A549 (cell line): ENCODE data around the gene C2CD5. TPM values are rescaled to one million over a fixed set of nuclear protein-coding genes. Genes with fewer than 3 reads are reported as not detected.

Experiments used
- ATAC-seq, 2 experiments: fragments of 200-7000 bp in 1 of 2; fragments of >200 bp in 1 of 2; cut with Nextera tagmentation in 1 of 2; cut with Tn5 transposase in 1 of 2; 3 replicates each; pipeline versions ENCODE4 v1.8.0 to v1.9.1; 2018 to 2020; ENCODE audit warnings: mild to moderate bottlenecking in 1 of 2, moderate library complexity in 1 of 2
- CTCF ChIA-PET: fragments of 300-600 bp; sonication (Branson Sonifier 250); formaldehyde crosslinking; extraction: SDS; loops from one replicate; lab custom pipeline; 2021; ENCODE audit warnings: antibody characterized with exemption, inconsistent platforms; lab: Yijun Ruan, JAX
- POLR2A ChIA-PET: fragments of 350-600 bp; formaldehyde crosslinking; extraction: SDS; loops from one replicate; lab custom pipeline; 2021; ENCODE audit warnings: antibody characterized with exemption, inconsistent platforms; lab: Yijun Ruan, JAX
- DNase-seq, 2 experiments: peaks; one replicate each; pipeline versions ENCODE4 v3.0.0 to v3.0.0-alpha.2; 2011 to 2016; ENCODE audit warnings: low read depth in 1 of 2, low spot score in 1 of 2
- FAIRE-seq: peaks from 2 replicates; lab custom pipeline; 2011; peaks lifted over from hg19 to GRCh38; lab: Jason Lieb, UNC
- H3K27ac ChIP-seq, 2 experiments: fragments of >200 bp; sonication (Bioruptor Twin); formaldehyde crosslinking; 3 replicates each; pipeline ENCODE4 v1.5.1; 2016 to 2017
- H3K4me1 ChIP-seq: fragments of >200 bp; sonication (Bioruptor Twin); formaldehyde crosslinking; 3 replicates; pipeline ENCODE4 v1.6.1; 2016
- H3K4me2 ChIP-seq: fragments of >200 bp; sonication (Bioruptor Twin); formaldehyde crosslinking; 3 replicates; pipeline ENCODE4 v1.6.1; 2016
- H3K4me3 ChIP-seq: fragments of >200 bp; sonication (Bioruptor Twin); formaldehyde crosslinking; 3 replicates; pipeline ENCODE4 v1.5.1; 2016
- H3K9me3 ChIP-seq: fragments of >200 bp; sonication (Bioruptor Twin); formaldehyde crosslinking; 3 replicates; pipeline ENCODE4 v1.6.1; 2016
- BCL3 ChIP-seq: fragments of >200 bp; sonication (Bioruptor Twin); formaldehyde crosslinking; IDR thresholded peaks from 3 replicates; pipeline ENCODE4 v1.6.1; 2016
- CBX8 ChIP-seq: fragments of 200-600 bp; sonication (generic); IDR thresholded peaks from 2 replicates; pipeline ENCODE4 v1.6.1; 2016
- CEBPB ChIP-seq, 2 experiments: fragments of >200 bp in 1 of 2; sonication (Bioruptor Twin) in 1 of 2; formaldehyde crosslinking in 1 of 2; IDR thresholded peaks; 2 replicates each; pipeline ENCODE4 v1.6.1; 2012 to 2016
- E2F6 ChIP-seq: IDR thresholded peaks from 2 replicates; pipeline ENCODE4 v1.6.1; 2012; ENCODE audit warnings: low read depth, borderline replicate concordance
- EHMT2 ChIP-seq: fragments of 200-600 bp; sonication (generic); IDR thresholded peaks from 2 replicates; pipeline ENCODE4 v1.6.1; 2016; ENCODE audit warnings: antibody characterized with exemption, low read depth, mild to moderate bottlenecking, moderate library complexity
- ESRRA ChIP-seq: fragments of 150-350 bp; IDR thresholded peaks from 2 replicates; pipeline ENCODE4 v1.6.1; 2014; ENCODE audit warnings: mild to moderate bottlenecking, low read length, borderline replicate concordance
- FOSB ChIP-seq: fragments of 250-450 bp; sonication (Bioruptor Pico); IDR thresholded peaks from 2 replicates; pipeline ENCODE4 v1.5.0; 2020; ENCODE audit warnings: mild to moderate bottlenecking, moderate library complexity
- HDAC2 ChIP-seq: fragments of 200-600 bp; sonication (generic); IDR thresholded peaks from 2 replicates; pipeline ENCODE4 v1.6.1; 2016
- HOXA7 ChIP-seq: fragments of 250-450 bp; sonication (Bioruptor Pico); IDR thresholded peaks from 2 replicates; pipeline ENCODE4 v1.5.0; 2020; ENCODE audit warnings: mild to moderate bottlenecking, moderate library complexity
- HOXB13 ChIP-seq: fragments of 250-450 bp; sonication (Bioruptor Pico); IDR thresholded peaks from 2 replicates; pipeline ENCODE4 v1.5.0; 2020; ENCODE audit warnings: low read depth, mild to moderate bottlenecking, moderate library complexity
- KDM1A ChIP-seq: fragments of 200-600 bp; sonication (generic); IDR thresholded peaks from 2 replicates; pipeline ENCODE4 v1.6.1; 2016; ENCODE audit warnings: low read depth, mild to moderate bottlenecking
- MAFK ChIP-seq: fragments of 450-650 bp; IDR thresholded peaks from 2 replicates; pipeline ENCODE4 v1.6.1; 2014; ENCODE audit not compliant: partially characterized antibody
- MAX ChIP-seq: IDR thresholded peaks from 2 replicates; pipeline ENCODE4 v1.6.1; 2012
- MAZ ChIP-seq: fragments of 150-350 bp; IDR thresholded peaks from 2 replicates; pipeline ENCODE4 v1.6.1; 2014; ENCODE audit warnings: antibody characterized with exemption, low read depth, low read length, borderline replicate concordance
- MYC ChIP-seq: IDR thresholded peaks from 2 replicates; pipeline ENCODE4 v1.6.1; 2012; ENCODE audit warnings: mild to moderate bottlenecking, inconsistent platforms, low read length, improper control_type of control experiment, borderline replicate concordance
- NFE2L2 ChIP-seq: fragments of 150-350 bp; conservative IDR thresholded peaks from 2 replicates; pipeline ENCODE4 v1.6.1; 2014; ENCODE audit warnings: low read length
- NPAS2 ChIP-seq: fragments of 250-450 bp; sonication (Bioruptor Pico); IDR thresholded peaks from 2 replicates; pipeline ENCODE4 v1.8.0; 2022; ENCODE audit warnings: mild to moderate bottlenecking, moderate library complexity, borderline replicate concordance
- POLR2A ChIP-seq: IDR thresholded peaks from 2 replicates; pipeline ENCODE4 v1.6.1; 2012; ENCODE audit warnings: mild to moderate bottlenecking, low read length
- RARB ChIP-seq: fragments of 250-450 bp; sonication (Bioruptor Pico); IDR thresholded peaks from 2 replicates; pipeline ENCODE4 v1.8.0; 2021; ENCODE audit warnings: mild to moderate bottlenecking, moderate library complexity
- RNF2 ChIP-seq: fragments of 200-600 bp; sonication (generic); IDR thresholded peaks from 2 replicates; pipeline ENCODE4 v1.6.1; 2016; ENCODE audit warnings: low read depth, mild to moderate bottlenecking, antibody characterized with exemption, moderate library complexity, borderline replicate concordance
- SMC3 ChIP-seq: fragments of >200 bp; sonication (Bioruptor Twin); formaldehyde crosslinking; IDR thresholded peaks from 3 replicates; pipeline ENCODE4 v1.6.1; 2018; ENCODE audit warnings: inconsistent platforms
- USF2 ChIP-seq: fragments of 450-650 bp; IDR thresholded peaks from 2 replicates; pipeline ENCODE4 v1.6.1; 2014; ENCODE audit warnings: antibody characterized with exemption
- ZFP36 ChIP-seq: fragments of 450-650 bp; IDR thresholded peaks from 2 replicates; pipeline ENCODE4 v1.6.1; 2014; ENCODE audit warnings: borderline replicate concordance; ENCODE audit not compliant: partially characterized antibody
- ZSCAN20 ChIP-seq: fragments of 250-450 bp; sonication (Bioruptor Pico); IDR thresholded peaks from 2 replicates; pipeline ENCODE4 v1.8.0; 2022; ENCODE audit warnings: mild to moderate bottlenecking, moderate library complexity
- WGBS: methylation state at CpG from one replicate; pipeline ENCODE4 v1.1.6; 2017; ENCODE audit errors: missing lambda C conversion rate; 5-methylcytosine and 5-hydroxymethylcytosine counted together
- polyA plus RNA-seq, 4 experiments: library from polyadenylated mRNA; depleted of rRNA in 3 of 4; stranded (reverse); fragments of >200 nt; fragmentation: RNase III in 1 of 4; extraction: RNeasy Plus Mini Kit Qiagen cat#74134 plus additional on column Dnase treatment in 1 of 4; gene quantifications; 2 replicates in 3 of 4; 3 replicates in 1 of 4; pipeline ENCODE4 v1.2.3, GENCODE V29; 2011 to 2017
- TF ChIP-seq, protein P1 (sequence below): fragments of 150-350 bp; IDR thresholded peaks from 2 replicates; pipeline ENCODE4 v1.6.1; 2014; ENCODE audit warnings: low read depth, mild to moderate bottlenecking, low read length
- TF ChIP-seq, protein P2 (sequence below): fragments of >200 bp; sonication (Bioruptor Twin); formaldehyde crosslinking; IDR thresholded peaks from 2 replicates; pipeline ENCODE4 v1.6.1; 2016
- TF ChIP-seq, protein P3 (sequence below): fragments of 250-450 bp; sonication (Bioruptor Pico); IDR thresholded peaks from 2 replicates; pipeline ENCODE4 v1.5.0; 2020; ENCODE audit warnings: low read depth, mild to moderate bottlenecking, moderate library complexity

Gene C2CD5
- polyA plus RNA-seq, 2 of the 4 experiments (the other 2 are of a cell fraction): 14.1 to 39.7 TPM

- 78% methylated on average over 4 of the region's 4 CpGs for WGBS
- H3K27ac ChIP-seq: no peak overlapping the region
- ATAC-seq (no peak), DNase-seq (no peak), FAIRE-seq (no peak)
- ChIA-PET CTCF (interaction anchor here (2.4 kb wide), 1 partner anchor 92 kb away, joined by 7 read pairs; no protein-coding TSS in a partner anchor), POLR2A (no interaction called here)
- no peaks in the 10 kb centered on the region for H3K9me3 ChIP-seq
- peaks cover 16% of the 10 kb centered on the region for H3K4me1 ChIP-seq
- H3K4me3 ChIP-seq: no peak overlapping the region
- H3K4me2 ChIP-seq: no peak overlapping the region
- TF ChIP-seq MAZ (no peak), RNF2 (no peak), SMC3 (no peak), FOSB (CRISPR knock-in tag) (no peak), HDAC2 (no peak), MAX (no peak), KDM1A (no peak), RARB (CRISPR knock-in tag) (no peak), USF2 (no peak), EHMT2 (no peak), MYC (no peak), HOXB13 (CRISPR knock-in tag) (no peak), ZSCAN20 (CRISPR knock-in tag) (no peak)
- TF ChIP-seq, protein P1, sequence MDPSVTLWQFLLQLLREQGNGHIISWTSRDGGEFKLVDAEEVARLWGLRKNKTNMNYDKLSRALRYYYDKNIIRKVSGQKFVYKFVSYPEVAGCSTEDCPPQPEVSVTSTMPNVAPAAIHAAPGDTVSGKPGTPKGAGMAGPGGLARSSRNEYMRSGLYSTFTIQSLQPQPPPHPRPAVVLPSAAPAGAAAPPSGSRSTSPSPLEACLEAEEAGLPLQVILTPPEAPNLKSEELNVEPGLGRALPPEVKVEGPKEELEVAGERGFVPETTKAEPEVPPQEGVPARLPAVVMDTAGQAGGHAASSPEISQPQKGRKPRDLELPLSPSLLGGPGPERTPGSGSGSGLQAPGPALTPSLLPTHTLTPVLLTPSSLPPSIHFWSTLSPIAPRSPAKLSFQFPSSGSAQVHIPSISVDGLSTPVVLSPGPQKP: no peak
- TF ChIP-seq, protein P2, sequence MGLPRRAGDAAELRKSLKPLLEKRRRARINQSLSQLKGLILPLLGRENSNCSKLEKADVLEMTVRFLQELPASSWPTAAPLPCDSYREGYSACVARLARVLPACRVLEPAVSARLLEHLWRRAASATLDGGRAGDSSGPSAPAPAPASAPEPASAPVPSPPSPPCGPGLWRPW: no peak
- TF ChIP-seq, protein P3, sequence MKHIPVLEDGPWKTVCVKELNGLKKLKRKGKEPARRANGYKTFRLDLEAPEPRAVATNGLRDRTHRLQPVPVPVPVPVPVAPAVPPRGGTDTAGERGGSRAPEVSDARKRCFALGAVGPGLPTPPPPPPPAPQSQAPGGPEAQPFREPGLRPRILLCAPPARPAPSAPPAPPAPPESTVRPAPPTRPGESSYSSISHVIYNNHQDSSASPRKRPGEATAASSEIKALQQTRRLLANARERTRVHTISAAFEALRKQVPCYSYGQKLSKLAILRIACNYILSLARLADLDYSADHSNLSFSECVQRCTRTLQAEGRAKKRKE: no peak
Observed at GRCh38 chr12:22538311-22538710, 6.0 kb downstream of the C2CD5 start.

DNA sequence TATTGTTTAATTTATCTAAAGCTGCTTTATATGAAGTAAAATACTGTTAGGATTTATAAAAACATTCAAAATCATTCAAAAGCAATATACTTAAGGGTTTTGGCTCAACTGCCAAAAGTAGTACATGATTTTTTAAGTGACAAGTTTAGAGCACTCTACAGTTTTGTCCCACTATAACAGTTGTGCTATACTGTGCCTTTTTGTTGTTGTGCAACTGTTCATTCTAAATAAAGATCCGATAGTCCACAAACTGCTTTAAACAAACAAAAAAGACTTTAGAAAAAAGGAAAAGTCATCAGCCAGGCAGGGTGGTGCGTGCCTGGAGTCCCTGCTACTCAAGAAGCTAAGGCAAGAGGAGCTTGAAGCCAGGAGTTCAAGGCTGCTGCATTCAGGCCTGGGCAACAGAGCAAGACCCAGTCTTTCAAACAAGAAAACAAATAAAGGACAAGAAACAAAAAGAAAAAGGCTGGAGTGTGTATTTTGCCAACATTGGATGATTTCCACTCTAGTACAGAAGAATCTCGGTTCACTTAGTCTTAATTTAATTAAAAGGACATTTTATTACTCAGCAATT is 7.3 kb downstream of the C2CD5 start:
- no peak for TF ChIP-seq NFE2L2
- no peak for TF ChIP-seq HDAC2
- TF ChIP-seq, all 56 proteins: peak for 0
- Histone ChIP-seq H3K4me3 (no peak overlapping the region), H3K27ac (no peak overlapping the region), H3K4me1 (0 out of 3 replicates have a peak, but pooled peaks cover 5% of the 10 kb centered on the region), H3K4me2 (no peak overlapping the region; the same call in 2 of the 3 replicates), H3K9me3 (no peaks in the 10 kb centered on the region)
- FAIRE-seq: no peak
- no peak for DNase-seq
- WGBS: 47% methylated on average over 3 of the region's 3 CpGs
- CTCF ChIA-PET: no interaction called here
- POLR2A ChIA-PET: no interaction called here
- ATAC-seq: peak in 1 of 2 experiments; percentile 39; a peak in 1 of 6 replicates

- Histone ChIP-seq H3K27ac (no peak overlapping the region), H3K4me2 (no peak overlapping the region; the same call in 2 of the 3 replicates), H3K9me3 (peaks cover 6% of the 10 kb centered on the region), H3K4me3 (no peak overlapping the region), H3K4me1 (0 out of 3 replicates have a peak, but pooled peaks cover 5% of the 10 kb centered on the region)
- DNase-seq (no peak), FAIRE-seq (no peak), ATAC-seq (no peak)
- CTCF ChIA-PET: interaction anchor here (1.7 kb wide), 1 partner anchor 8 kb away, joined by 6 read pairs; the partner anchor contains the start of gene C2CD5
- WGBS: 74% methylated on average over 2 of the region's 2 CpGs
- POLR2A ChIA-PET: no interaction called here
- TF ChIP-seq HOXA7 (no peak), ESRRA (no peak), CEBPB (IDR thresholded peaks at IDR 0.05) (no peak), NFE2L2 (no peak), CBX8 (no peak), MAFK (no peak), BCL3 (no peak), E2F6 (no peak), ZFP36 (no peak), NPAS2 (CRISPR knock-in tag) (no peak), POLR2A (no peak)
- TF ChIP-seq, protein P3: no peak
Observed at GRCh38 chr12:22536346-22536945, 7.9 kb downstream of the C2CD5 start.
